ENCODE measurements around the gene CTPS1. TPM values are rescaled to one million over a fixed set of nuclear protein-coding genes. Genes with fewer than 3 reads are reported as not detected.
A peak's percentile ranks its signal among the peaks of the same experiment; 100 is the strongest.

Gene CTPS1
- total and polyA plus RNA-seq, 2 of the 13 experiments (the other 11 are each of a cell fraction or from before 2014, with no cell fraction given) = 9.6 to 42.8 TPM

- TF ChIP-seq HBP1 (CRISPR knock-in tag; IDR thresholded peaks at IDR 0.05; ENCODE audit: low read depth) = peak; percentile 92
- 0 out of 2 replicates have a peak, but pooled peaks have one; percentile 17 for TF ChIP-seq CTCF (CRISPR knock-in tag; IDR thresholded peaks at IDR 0.05)
- TF ChIP-seq HDAC1 (CRISPR knock-in tag; IDR thresholded peaks at IDR 0.05) = peak; percentile 78
- TF ChIP-seq SYNCRIP (IDR thresholded peaks at IDR 0.05; ENCODE audit: insufficient read depth, low read depth, low read length) = no peak
- peak; percentile 98 for TF ChIP-seq CEBPB (IDR thresholded peaks at IDR 0.05; ENCODE audit: borderline replicate concordance, low read depth, low read length)
- 0 out of 2 replicates have a peak, but pooled peaks have one; percentile 62 for TF ChIP-seq MXD4 (CRISPR knock-in tag; IDR thresholded peaks at IDR 0.05)
- TF ChIP-seq ZNF503 (CRISPR knock-in tag; IDR thresholded peaks at IDR 0.05) = peak; percentile 77; the same call in 1 of the 2 replicates
- peak; percentile 80 for TF ChIP-seq ZBTB26 (CRISPR knock-in tag; IDR thresholded peaks at IDR 0.05; ENCODE audit: borderline replicate concordance)
- peak; percentile 70; the same call in 1 of the 2 replicates for TF ChIP-seq HOXA5 (CRISPR knock-in tag; IDR thresholded peaks at IDR 0.05)
- no peak for TF ChIP-seq ZSCAN12 (CRISPR knock-in tag; IDR thresholded peaks at IDR 0.05)
- peak; percentile 58; the same call in 1 of the 2 replicates for TF ChIP-seq MTF1 (CRISPR knock-in tag; IDR thresholded peaks at IDR 0.05)
- TF ChIP-seq ZNF772 (CRISPR knock-in tag; IDR thresholded peaks at IDR 0.05) = peak; percentile 72; the same call in 1 of the 2 replicates
- TF ChIP-seq ARNT2 (CRISPR knock-in tag; IDR thresholded peaks at IDR 0.05; ENCODE audit: low read depth) = no peak
- TF ChIP-seq ZNF281 (CRISPR knock-in tag; IDR thresholded peaks at IDR 0.05; ENCODE audit: borderline replicate concordance) = peak; percentile 51; the same call in 1 of the 2 replicates
- TF ChIP-seq ZFP41 (CRISPR knock-in tag; IDR thresholded peaks at IDR 0.05; ENCODE audit: borderline replicate concordance) = no peak
Observed at GRCh38 chr1:40939320-40940059, 40.0 kb upstream of the CTPS1 start (continued).
